Mesenchymal stem cell (in vitro differentiated cells and primary cell): ENCODE measurements around the gene GOLGA6L7.
"Not testable (repeated sequence)": the region's sequence is repeated elsewhere in the genome, so short reads cannot be mapped to it uniquely, and the experiment has no call there.

Experiments used
- DNase-seq: peaks from one replicate; pipeline ENCODE4 v3.0.0-alpha.2; 2013
- H2AFZ ChIP-seq: one replicate; pipeline ENCODE4 v1.6.1; 2013; ENCODE audit warnings: low read depth, mild to moderate bottlenecking, control low read depth, inconsistent platforms, low read length, moderate library complexity
- H2AK5ac ChIP-seq: 2 replicates; pipeline ENCODE4 v1.6.1; 2013; ENCODE audit warnings: low read length, moderate library complexity, mild to moderate bottlenecking, inconsistent platforms; ENCODE audit not compliant: severe bottlenecking
- H2BK120ac ChIP-seq: one replicate; pipeline ENCODE4 v1.6.1; 2013; ENCODE audit warnings: low read depth, mild to moderate bottlenecking, inconsistent platforms, low read length, moderate library complexity
- H2BK12ac ChIP-seq, 2 experiments: one replicate each; pipeline ENCODE4 v1.6.1; 2013; ENCODE audit warnings: inconsistent platforms in 2 of 2, low read length in 2 of 2, mild to moderate bottlenecking in 2 of 2, moderate library complexity in 2 of 2, control low read depth in 1 of 2
- H2BK15ac ChIP-seq: one replicate; pipeline ENCODE4 v1.6.1; 2013; ENCODE audit warnings: mild to moderate bottlenecking, low read depth, inconsistent platforms; ENCODE audit not compliant: poor library complexity, severe bottlenecking
- H2BK5ac ChIP-seq: 2 replicates; pipeline ENCODE4 v1.6.1; 2013; ENCODE audit warnings: low read depth, mild to moderate bottlenecking, low read length, control low read depth, inconsistent platforms; ENCODE audit not compliant: poor library complexity, severe bottlenecking
- H3K14ac ChIP-seq, 2 experiments: one replicate each; pipeline ENCODE4 v1.6.1; 2013; ENCODE audit warnings: inconsistent platforms in 2 of 2, low read length in 2 of 2, control low read depth in 1 of 2, mild to moderate bottlenecking in 1 of 2, moderate library complexity in 1 of 2
- H3K18ac ChIP-seq, 2 experiments: one replicate each; pipeline ENCODE4 v1.6.1; 2013; ENCODE audit warnings: inconsistent platforms in 2 of 2, low read length in 2 of 2, control low read depth in 1 of 2, low read depth in 1 of 2, mild to moderate bottlenecking in 1 of 2
- H3K23ac ChIP-seq, 2 experiments: one replicate each; pipeline ENCODE4 v1.6.1; 2013; ENCODE audit warnings: inconsistent platforms in 2 of 2, low read length in 2 of 2, mild to moderate bottlenecking in 2 of 2, moderate library complexity in 2 of 2, control low read depth in 1 of 2
- H3K27ac ChIP-seq: 2 replicates; pipeline ENCODE4 v1.5.1; 2013; ENCODE audit warnings: mild to moderate bottlenecking, moderate library complexity, low read length, control low read depth, inconsistent platforms; ENCODE audit not compliant: poor library complexity, severe bottlenecking
- H3K27me3 ChIP-seq, 2 experiments: 2 replicates each; pipeline versions ENCODE4 v1.6.1 to v1.7.0; 2013; ENCODE audit warnings: low read length in 2 of 2, mild to moderate bottlenecking in 2 of 2, moderate library complexity in 2 of 2, control low read depth in 1 of 2, inconsistent platforms in 1 of 2; ENCODE audit not compliant: control insufficient read depth in 1 of 2, insufficient read depth in 1 of 2
- H3K36me3 ChIP-seq, 2 experiments: 2 replicates each; pipeline versions ENCODE4 v1.6.1 to v1.7.0; 2013; ENCODE audit warnings: low read length in 2 of 2, control low read depth in 1 of 2, inconsistent platforms in 1 of 2, low read depth in 1 of 2, mild to moderate bottlenecking in 1 of 2; ENCODE audit not compliant: insufficient read depth in 2 of 2, control insufficient read depth in 1 of 2
- H3K4ac ChIP-seq, 2 experiments: one replicate each; pipeline ENCODE4 v1.6.1; 2013; ENCODE audit warnings: inconsistent platforms in 2 of 2, low read length in 2 of 2, mild to moderate bottlenecking in 2 of 2, moderate library complexity in 2 of 2, control low read depth in 1 of 2, low read depth in 1 of 2
- H3K4me1 ChIP-seq: 2 replicates; pipeline ENCODE4 v1.6.1; 2013; ENCODE audit warnings: low read depth, low read length, control low read depth; ENCODE audit not compliant: control insufficient read depth, insufficient read depth
- H3K4me2 ChIP-seq: 2 replicates; pipeline ENCODE4 v1.6.1; 2013; ENCODE audit warnings: low read length, mild to moderate bottlenecking, inconsistent platforms; ENCODE audit not compliant: poor library complexity, severe bottlenecking
- H3K4me3 ChIP-seq, 2 experiments: 2 replicates each; pipeline versions ENCODE4 v1.5.1 to v1.7.0; 2013; ENCODE audit warnings: low read length in 2 of 2, mild to moderate bottlenecking in 2 of 2, control low read depth in 1 of 2, low read depth in 1 of 2; ENCODE audit not compliant: insufficient read depth in 1 of 2
- H3K79me1 ChIP-seq: replicated peaks from 2 replicates; pipeline ENCODE4 v1.6.1; 2013; ENCODE audit warnings: mild to moderate bottlenecking, control low read depth, low read length, inconsistent platforms; ENCODE audit not compliant: poor library complexity, severe bottlenecking
- H3K9ac ChIP-seq: 2 replicates; pipeline ENCODE4 v1.7.0; 2013; ENCODE audit warnings: mild to moderate bottlenecking, low read length, moderate library complexity
- H3K9me3 ChIP-seq: 2 replicates; pipeline ENCODE4 v1.7.0; 2013; ENCODE audit warnings: mild to moderate bottlenecking, low read length; ENCODE audit not compliant: control insufficient read depth
- H4K8ac ChIP-seq: one replicate; pipeline ENCODE4 v1.6.1; 2013; ENCODE audit warnings: inconsistent platforms, mild to moderate bottlenecking, low read length, moderate library complexity
- H4K91ac ChIP-seq: one replicate; pipeline ENCODE4 v1.6.1; 2013; ENCODE audit warnings: mild to moderate bottlenecking, low read length, inconsistent platforms
- WGBS: methylation state at CpG from one replicate; pipeline ENCODE4 v1.1.7; 2013; ENCODE audit warnings: mixed read lengths; 5-methylcytosine and 5-hydroxymethylcytosine counted together

GOLGA6L7 gene

GRCh38 chr15:28853654-28854053, 5.2 kb upstream of the GOLGA6L7 start:
- H3K4ac ChIP-seq, H2BK120ac ChIP-seq, H3K4me2 ChIP-seq, H3K18ac ChIP-seq, H3K23ac ChIP-seq, DNase-seq, H3K36me3 ChIP-seq, H4K91ac ChIP-seq, H3K9ac ChIP-seq, H3K27me3 ChIP-seq, H2BK15ac ChIP-seq, H3K14ac ChIP-seq, H2BK5ac ChIP-seq, H2AFZ ChIP-seq, H3K9me3 ChIP-seq, H3K4me1 ChIP-seq, H2BK12ac ChIP-seq, H3K79me1 ChIP-seq, H4K8ac ChIP-seq, H3K27ac ChIP-seq, H2AK5ac ChIP-seq, H3K4me3 ChIP-seq: not testable (repeated sequence)
- WGBS, result 31% methylated on average over 4 of the region's 5 CpGs

DNA sequence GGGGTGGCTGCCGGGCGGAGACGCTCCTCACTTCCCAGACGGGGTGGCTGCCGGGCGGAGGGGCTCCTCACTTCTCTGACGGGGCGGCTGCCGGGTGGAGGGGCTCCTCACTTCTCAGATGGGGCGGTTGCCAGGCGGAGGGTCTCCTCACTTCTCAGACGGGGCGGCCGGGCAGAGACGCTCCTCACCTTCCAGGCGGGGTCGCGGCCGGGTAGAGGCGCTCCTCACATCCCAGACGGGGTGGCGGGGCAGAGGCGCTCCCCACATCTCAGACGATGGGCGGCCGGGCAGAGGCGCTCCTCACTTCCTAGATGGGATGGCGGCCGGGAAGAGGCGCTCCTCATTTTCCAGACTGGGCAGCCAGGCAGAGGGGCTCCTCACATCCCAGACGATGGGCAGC, 1.3 kb upstream of the GOLGA6L7 start:
- H2BK15ac ChIP-seq, H3K4ac ChIP-seq, H3K4me2 ChIP-seq, H3K4me1 ChIP-seq, H3K14ac ChIP-seq, H2AK5ac ChIP-seq, H3K9me3 ChIP-seq, H2BK5ac ChIP-seq, H3K23ac ChIP-seq, H3K27ac ChIP-seq, H2BK120ac ChIP-seq, H2AFZ ChIP-seq, H3K4me3 ChIP-seq, DNase-seq, H3K27me3 ChIP-seq, H3K36me3 ChIP-seq, H3K9ac ChIP-seq, H2BK12ac ChIP-seq, H4K91ac ChIP-seq, H4K8ac ChIP-seq, H3K18ac ChIP-seq, H3K79me1 ChIP-seq: not testable (repeated sequence)
- WGBS, result 98% methylated on average over 15 of the region's 31 CpGs

GRCh38 chr15:28849271-28849670, 827 bp upstream of the GOLGA6L7 start:
- H2BK5ac ChIP-seq, result not testable (repeated sequence)

GRCh38 chr15:28847959-28848358, 485 bp downstream of the GOLGA6L7 start:
- not testable (repeated sequence) for H3K27me3 ChIP-seq, H4K8ac ChIP-seq, H3K36me3 ChIP-seq, H2BK5ac ChIP-seq, H3K4ac ChIP-seq, H2BK15ac ChIP-seq, H3K79me1 ChIP-seq, H3K23ac ChIP-seq, H3K4me3 ChIP-seq, DNase-seq, H2BK12ac ChIP-seq, H3K14ac ChIP-seq, H2AFZ ChIP-seq, H3K4me2 ChIP-seq, H3K18ac ChIP-seq, H3K9me3 ChIP-seq, H3K27ac ChIP-seq, H3K4me1 ChIP-seq, H3K9ac ChIP-seq, H2AK5ac ChIP-seq, H4K91ac ChIP-seq, H2BK120ac ChIP-seq
- WGBS, result 93% methylated on average over 9 of the region's 9 CpGs

More at GRCh38 chr15:28849271-28849670, 827 bp upstream of the GOLGA6L7 start:
- DNase-seq, H3K4me3 ChIP-seq, H3K9me3 ChIP-seq, H2BK120ac ChIP-seq, H3K27ac ChIP-seq, H3K4me1 ChIP-seq, H2AFZ ChIP-seq, H4K91ac ChIP-seq, H3K4me2 ChIP-seq, H3K79me1 ChIP-seq, H3K36me3 ChIP-seq, H2BK15ac ChIP-seq, H4K8ac ChIP-seq, H3K4ac ChIP-seq, H2BK12ac ChIP-seq, H3K14ac ChIP-seq, H3K9ac ChIP-seq, H3K18ac ChIP-seq, H3K27me3 ChIP-seq, H2AK5ac ChIP-seq, H3K23ac ChIP-seq: not testable (repeated sequence)
- 100% methylated on average over 2 of the region's 17 CpGs for WGBS
